GM19328 (cell line): ENCODE results near the gene PUM1.
A peak's percentile ranks its signal among the peaks of the same experiment; 100 is the strongest.
"Not testable (repeated sequence)": the region's sequence is repeated elsewhere in the genome, so short reads cannot be mapped to it uniquely, and the experiment has no call there.

Experiments
- ATAC-seq: cut with Tn5 transposase; IDR thresholded peaks from one replicate; pipeline ENCODE4 v1.9.1; 2021; ENCODE audit warnings: mild to moderate bottlenecking, moderate library complexity; ENCODE audit not compliant: unreplicated experiment

Gene PUM1, protein sequence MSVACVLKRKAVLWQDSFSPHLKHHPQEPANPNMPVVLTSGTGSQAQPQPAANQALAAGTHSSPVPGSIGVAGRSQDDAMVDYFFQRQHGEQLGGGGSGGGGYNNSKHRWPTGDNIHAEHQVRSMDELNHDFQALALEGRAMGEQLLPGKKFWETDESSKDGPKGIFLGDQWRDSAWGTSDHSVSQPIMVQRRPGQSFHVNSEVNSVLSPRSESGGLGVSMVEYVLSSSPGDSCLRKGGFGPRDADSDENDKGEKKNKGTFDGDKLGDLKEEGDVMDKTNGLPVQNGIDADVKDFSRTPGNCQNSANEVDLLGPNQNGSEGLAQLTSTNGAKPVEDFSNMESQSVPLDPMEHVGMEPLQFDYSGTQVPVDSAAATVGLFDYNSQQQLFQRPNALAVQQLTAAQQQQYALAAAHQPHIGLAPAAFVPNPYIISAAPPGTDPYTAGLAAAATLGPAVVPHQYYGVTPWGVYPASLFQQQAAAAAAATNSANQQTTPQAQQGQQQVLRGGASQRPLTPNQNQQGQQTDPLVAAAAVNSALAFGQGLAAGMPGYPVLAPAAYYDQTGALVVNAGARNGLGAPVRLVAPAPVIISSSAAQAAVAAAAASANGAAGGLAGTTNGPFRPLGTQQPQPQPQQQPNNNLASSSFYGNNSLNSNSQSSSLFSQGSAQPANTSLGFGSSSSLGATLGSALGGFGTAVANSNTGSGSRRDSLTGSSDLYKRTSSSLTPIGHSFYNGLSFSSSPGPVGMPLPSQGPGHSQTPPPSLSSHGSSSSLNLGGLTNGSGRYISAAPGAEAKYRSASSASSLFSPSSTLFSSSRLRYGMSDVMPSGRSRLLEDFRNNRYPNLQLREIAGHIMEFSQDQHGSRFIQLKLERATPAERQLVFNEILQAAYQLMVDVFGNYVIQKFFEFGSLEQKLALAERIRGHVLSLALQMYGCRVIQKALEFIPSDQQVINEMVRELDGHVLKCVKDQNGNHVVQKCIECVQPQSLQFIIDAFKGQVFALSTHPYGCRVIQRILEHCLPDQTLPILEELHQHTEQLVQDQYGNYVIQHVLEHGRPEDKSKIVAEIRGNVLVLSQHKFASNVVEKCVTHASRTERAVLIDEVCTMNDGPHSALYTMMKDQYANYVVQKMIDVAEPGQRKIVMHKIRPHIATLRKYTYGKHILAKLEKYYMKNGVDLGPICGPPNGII

DNA sequence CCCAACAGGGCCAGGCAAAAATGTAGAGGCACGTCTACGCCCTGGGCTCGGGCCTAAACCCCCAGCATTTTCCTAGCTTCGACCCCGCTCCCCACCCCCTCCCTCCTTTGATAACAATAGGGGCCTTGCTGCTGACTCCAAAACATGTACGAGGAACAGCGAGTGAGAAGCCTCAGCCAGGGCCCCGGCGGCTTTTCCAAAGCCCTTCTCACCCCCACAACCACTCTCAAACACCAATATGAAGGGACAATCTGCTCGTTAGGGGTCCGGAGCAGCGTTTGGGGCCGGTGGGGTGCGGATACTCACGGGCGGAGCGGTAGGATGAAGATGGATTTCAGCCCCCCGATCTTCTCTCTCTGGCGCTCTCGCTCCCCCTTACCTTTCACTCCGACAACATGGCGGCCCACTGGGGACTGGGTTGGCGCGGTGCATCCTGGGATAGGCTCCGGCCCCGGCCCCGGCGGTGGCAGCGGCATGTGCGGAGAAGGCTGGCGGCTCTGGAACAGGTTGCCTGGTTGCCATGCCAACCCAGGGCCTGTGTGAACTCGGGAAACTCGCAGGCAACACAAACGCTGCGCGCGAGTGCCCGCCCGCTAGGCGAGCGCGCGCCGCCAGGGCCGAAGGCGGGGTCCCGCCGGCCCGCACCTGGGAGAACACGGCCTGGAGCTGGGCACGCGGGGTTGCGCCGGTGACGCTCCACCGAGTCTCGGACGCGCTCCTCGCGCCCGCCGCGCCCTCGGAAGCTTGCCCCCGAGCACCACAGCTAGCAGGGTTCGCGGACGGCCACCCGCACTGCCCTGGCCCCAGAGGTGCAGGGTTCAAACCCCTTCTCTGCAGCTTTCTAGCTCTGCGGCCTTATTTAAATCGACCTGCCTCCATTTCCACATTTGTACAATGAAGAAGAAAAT, at the start of gene PUM1:
Gene PUM1, minus strand, starts transcription at position 408 of the 908 bp plus-strand sequence. CDS start 6,151 bp downstream, outside the sequence.
- ATAC-seq: peak; percentile 87

DNA sequence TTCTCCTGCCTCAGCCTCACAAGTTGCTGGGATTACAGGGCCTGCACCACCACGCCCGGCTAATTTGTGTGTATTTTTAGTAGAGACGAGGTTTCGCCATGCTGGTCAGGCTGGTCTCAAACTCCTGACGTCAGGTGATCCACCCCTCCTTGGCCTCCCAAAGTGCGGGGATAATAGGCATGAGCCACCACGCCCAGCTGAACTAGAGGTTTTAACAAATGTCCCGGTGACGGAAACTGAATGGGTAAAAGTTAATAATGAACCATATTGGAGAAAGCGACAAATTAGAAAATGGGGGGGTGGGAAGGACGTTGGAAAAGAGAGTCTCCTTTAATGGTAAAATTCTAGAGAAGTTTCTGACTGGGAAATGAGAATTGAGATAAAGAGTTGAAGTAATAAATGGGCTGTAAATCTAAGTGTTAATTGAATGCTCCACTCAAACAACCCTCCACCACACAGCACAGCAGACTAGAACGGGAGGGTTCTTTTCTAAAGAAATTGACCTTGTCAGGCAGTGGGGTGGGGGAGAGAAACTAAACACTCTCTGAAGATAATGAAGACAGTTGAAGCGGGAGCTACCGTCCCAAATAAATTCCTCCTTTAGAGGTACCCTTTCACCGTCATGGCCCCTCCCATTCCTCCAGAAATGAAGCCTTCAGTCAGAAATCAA, 46.9 kb upstream of the PUM1 start:
- ATAC-seq: no peak

DNA sequence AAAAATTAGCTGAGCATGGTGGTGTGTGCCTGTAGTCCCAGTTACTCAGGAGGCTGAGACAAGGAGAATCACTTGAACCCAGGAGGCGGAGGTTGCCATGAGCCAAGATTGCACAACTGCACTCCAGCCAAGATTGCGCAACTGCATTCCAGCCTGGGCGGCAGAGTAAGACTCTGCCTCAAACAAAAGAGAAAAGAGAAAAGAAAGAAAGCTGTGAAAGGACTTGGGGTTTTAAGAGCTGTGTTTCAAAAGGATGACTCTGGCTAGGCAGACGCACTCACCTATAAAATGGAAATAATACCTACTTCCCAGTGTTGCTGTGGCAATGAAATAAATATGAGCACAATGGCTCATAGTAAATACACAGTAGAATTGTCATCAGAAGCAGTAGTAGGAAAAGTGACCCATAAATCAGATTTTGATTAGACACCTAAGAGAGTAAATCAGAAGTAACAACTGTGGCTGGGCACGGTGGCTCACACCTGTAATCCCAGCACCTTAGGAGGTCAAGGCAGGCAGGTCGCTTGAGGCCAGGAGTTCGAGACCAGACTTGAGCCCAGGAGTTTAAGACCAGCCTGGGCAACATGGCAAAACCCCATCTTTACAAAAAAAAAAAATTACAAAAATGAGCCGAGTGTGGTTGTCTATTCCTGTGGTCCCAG, 45.9 kb upstream of the PUM1 start:
- no peak for ATAC-seq

DNA sequence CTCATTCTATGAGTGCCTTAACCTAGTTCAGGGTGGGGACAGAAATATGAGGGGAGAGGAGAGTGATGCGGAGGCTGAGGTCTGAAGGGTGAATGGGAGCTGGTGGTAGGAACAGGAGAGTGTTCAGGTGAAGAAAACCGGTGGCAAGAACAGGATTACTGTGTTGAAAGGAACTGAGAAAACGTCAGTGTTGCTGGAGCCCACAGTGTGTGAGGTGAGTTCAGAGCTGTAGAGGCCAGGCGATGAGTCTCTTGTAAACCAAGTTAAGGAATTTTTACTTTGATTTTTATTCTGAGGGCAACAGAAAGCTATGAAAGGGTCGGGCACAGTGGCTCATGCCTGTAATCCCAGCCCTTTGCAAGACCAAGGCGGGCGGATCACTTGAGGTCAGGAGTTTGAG, 45.3 kb upstream of the PUM1 start:
- no peak for ATAC-seq

DNA sequence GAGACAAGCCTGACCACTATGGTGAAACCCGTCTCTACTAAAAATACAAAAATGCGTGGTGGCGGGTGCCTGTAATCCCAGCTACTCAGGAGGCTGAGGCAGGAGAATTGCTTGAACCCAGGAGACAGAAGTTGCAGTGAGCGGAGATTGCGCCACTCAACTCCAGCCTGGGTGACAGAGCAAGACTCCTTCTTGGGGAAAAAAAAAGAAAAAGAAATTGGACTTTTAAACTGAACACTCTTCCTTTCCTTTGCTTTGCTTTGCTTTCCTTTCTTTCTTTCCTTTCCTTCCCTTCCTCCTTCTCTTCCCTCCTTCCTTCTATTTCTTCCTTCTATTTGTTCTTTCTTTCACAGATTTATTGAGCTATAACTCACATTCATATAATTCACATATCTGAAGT, 43.3 kb upstream of the PUM1 start:
- ATAC-seq: no peak

DNA sequence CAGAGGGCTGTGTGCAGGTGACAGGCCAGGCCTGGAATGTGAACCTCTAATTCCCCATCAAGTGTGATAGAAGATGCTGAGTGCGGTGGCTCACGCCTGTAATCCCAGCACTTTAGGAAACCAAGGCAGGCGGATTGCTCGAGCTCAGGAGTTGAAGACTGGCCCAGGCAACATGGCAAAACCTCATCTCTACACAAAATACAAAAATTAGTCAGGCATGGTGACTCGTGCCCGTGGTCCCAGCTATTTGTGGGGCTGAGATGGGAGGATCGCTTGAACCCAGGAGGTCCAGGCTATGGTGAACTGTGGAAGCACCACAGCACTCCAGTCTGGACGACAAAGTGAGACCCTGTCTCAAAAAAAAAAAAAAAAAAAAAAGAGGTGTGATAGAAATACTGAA, 40.1 kb upstream of the PUM1 start:
- ATAC-seq: no peak

DNA sequence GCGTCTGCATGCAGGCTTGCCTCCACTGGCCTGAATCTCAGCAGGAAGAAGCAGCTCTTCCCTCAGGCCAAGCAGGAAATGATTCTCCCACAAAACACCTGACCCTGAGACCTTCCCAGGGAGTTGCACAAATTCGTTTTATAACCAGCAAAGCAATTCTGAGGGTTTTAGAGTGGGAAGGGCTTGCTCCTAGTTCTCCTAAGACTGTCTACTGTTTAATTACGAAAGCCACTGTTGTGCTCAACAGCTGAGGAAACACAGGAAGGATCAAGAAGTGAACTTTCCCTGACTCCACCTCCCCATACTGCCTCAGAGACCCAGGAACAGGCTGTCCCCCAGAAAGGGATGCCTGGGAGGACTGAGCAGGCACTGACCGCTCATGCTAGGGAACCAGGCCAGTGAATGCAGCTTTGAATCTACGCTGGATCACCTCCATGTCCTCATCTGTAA, 37.0 kb upstream of the PUM1 start:
- ATAC-seq: no peak

DNA sequence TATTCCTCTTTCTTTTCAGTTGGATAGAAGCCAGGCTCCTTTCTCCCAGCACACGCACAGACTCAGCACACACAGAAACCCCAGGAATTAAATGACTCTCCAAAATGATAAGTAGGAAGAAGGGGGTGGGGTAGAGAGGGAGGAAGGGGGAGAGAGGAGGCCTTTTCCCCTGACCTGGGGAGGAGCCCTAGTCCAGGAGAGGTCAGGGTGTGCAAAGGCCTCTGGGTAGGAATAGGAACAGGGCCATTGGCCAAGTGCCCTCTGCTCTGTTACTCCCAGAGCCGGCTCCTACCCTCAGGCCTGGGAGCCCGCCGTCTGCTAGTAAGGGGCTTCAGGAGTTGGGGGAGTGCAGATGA, 35.6 kb upstream of the PUM1 start:
- ATAC-seq: no peak

DNA sequence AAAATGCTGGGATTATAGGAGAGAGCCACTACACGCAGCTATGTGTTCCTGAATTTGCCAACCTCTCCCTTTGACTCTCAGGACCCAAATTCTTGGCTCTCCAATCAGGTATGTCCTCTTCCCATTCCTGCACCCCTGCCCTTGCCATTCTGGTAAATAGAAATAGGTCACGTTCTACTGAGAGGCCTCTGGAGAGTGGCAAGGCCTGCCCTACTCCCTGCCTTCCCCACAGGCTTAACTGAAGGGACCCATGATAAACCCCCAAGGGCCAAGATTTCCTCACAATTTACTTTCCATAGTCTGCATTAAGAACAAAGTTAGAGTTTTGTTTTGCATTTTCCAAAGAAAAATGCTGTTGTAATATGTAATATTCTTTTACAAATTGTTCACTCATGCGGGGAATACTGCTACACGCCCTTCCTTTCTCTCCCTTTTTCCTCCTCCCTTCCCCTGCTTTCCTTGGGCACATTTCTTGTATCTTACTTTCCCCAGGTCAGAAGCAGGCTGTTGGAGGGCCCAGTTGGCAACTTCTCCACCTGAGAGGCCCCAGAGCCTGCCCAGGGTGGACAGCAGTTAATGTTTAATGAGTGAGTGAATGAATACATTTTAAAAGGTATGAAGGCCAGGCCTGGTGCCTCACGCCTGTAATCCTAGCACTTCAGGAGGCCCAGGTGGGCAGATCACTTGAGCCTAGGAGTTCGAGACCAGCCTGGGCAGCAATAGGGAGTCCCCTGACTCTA, 33.9 kb upstream of the PUM1 start:
- no peak for ATAC-seq

DNA sequence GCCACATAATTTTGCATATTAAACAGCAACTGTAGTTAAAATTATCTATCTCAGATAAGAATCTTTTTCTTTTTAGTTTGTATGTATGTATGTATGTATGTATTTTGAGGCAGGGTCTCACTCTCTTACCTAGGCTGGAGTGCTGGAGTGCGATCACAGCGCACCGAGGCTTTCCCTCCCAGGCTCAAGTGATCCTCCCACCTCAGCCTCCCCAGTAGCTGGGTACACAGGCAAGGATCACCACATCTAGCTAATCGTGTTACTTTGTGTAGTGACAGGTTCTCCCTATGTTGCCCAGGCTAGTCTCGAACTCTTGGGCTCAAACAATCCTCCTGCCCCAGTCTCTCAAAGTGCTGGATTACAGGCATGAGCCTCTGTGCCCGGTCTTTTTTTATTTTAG, 30.5 kb upstream of the PUM1 start:
- no peak for ATAC-seq

DNA sequence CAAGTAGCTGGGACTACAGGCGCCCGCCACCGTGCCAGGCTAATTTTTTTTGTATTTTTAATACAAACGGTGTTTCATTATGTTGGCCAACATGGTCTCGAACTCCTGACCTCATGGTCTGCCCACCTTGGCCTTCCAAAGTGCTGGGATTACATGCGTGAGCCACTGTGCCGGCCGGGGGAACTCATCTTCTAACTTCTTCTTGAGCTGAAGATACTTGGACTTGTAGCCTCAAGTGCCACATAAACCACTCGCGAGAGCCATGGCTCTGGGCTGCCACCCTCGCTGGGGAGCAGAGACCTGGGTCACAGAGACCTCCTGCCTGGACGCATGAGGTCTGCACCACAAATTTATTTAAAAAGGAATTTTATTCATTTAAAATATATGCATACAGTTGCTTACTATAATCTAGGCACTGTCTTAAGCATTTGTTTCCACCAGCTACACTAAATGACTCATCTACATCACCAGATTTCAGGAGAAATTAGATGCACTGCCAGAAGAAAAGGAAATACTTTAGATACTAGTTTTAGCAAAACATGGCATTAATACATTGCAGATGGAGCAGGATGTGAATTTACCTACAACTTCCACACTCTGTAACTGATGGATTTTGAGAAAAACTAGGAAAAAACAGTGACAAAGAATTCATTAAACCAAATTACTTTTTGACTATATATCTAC, 29.9 kb upstream of the PUM1 start:
- no peak for ATAC-seq

DNA sequence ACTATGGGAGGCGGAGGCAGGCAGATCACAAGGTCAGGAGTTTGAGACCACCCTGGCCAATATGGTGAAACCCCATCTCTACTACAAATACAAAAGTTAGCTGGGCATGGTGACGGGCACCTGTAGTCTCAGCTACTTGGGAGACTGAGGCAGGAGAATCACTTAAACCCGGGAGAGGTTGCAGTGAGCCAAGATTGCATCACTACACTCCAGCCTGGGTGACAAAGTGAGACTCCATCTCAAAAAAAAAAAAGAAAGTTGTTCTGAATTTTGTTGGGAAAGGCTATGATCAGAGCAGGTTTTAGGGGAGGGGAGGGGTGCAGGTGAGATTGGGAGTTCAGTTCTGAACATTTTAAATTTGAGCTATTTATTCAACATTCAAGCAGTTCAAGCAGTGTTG, 22.6 kb upstream of the PUM1 start:
- not testable (repeated sequence) for ATAC-seq

DNA sequence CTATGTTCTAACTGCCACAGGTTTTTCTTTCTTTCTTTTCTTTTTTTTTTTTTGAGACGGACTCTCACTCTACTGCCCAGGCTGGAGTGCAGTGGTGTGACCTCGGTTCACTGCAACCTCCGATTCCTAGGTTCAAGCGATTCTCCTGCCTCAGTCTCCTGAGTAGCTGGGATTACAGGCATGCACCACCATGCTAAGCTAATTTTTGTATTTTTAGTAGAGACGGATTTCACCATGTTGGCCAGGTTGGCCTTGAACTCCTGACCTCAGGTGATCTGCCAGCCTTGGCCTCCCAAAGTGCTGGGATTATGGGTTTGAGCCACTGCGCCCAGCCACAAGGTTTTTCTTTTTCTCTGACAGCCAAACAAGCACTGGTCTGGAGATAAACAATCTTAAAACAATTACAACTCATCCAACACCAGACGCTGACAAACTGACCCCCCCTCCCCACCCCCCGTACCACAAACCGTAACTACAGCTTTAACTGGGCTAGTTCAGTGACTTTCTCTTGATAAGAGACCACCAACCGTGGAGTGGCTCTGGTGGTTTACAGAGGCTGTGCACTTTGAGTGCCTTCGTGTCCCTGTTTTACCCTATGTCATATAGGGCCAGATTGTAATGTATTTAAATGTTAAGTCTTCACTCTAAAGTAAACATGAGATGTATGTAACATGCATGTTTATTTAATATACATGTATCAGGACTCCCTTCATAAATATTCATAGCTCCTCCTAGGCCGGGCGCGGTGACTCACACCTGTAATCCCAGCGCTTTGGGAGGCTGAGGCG, 19.5 kb upstream of the PUM1 start:
- ATAC-seq: no peak

DNA sequence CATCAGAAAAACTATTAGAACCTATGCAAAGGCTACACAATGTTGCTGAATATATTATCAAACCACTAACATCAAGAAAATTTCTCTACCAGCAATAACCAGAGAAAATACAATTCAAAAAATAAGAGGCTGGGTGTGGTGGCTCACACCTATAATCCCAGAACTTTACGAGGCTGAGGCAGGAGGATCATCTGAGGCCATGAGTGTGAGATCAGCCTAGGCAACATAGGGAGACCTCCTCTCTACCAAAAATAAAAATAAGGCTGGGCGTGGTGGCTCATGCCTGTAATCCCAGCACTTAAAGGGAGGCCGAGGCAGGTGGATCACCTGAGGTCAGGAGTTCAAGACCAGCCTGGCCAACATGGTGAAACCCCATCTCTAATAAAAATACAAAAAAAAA, 16.9 kb upstream of the PUM1 start:
- no peak for ATAC-seq

DNA sequence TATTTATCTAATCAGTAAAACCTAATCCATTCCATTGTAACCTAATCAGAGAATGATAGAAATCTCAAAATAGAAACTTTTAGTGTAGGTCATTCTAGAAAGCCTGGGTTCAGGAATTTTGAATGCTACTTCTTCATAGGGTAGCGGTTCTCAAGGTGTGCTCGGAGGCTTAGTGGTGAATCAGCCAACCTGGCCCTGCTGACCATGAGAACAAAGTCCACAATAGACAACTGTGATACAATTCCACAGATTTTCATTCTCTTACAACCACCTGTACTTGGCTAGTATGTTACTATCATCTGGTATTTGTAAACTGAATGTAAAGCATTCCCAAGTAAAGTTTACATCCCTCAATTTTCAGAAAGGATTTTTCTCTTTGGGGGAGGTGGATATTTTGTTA, 7.5 kb upstream of the PUM1 start:
- ATAC-seq: no peak

DNA sequence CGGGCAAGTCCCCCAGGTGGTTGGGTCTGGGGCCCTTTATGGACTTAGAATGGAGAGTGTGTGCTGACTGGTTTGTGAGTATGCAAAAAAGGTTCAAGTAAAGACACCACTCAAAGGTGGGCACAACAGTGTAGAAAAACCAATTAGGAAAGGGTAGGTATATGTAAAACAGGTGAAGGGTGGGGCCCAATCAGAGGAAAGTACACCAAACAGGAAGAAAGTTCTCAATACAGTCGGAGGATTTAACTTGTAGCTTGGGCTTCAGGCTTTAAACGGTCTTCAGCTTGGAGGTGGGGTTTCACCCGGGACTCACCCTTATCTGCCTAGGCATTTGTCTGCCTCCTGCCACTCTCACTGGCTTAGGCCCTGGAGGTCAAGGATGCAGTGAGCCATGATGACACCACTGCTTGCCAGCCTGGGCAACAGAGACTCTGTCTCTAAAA, 6.8 kb upstream of the PUM1 start:
- no peak for ATAC-seq

DNA sequence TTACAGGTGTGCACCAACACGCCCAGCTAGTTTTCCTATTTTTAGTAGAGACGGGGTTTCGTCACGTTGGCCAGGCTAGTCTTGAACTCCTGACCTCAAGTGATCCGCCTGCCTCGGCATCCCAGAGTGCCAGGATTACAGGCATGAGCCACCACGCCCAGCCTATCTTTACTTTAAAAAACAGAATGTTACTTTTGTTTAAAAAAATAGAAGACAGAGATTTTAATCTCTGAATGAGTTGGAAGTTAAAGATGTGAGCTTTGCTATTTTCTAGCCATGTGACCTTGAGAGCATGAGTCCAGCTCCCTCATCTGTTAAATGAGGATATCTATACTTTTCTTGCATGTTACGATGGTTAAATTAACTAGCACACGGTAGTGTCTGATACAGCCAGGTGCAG, 3.9 kb upstream of the PUM1 start:
- no peak for ATAC-seq
